Gastroesophageal sphincter (tissue), 3 donors: ENCODE results near the gene C17orf114.

Source experiments
- CTCF ChIP-seq, 4 experiments: fragments of 200-600 bp in 2 of 4; fragments of 450-650 bp in 2 of 4; sonication (generic) in 1 of 4; IDR thresholded peaks; one replicate each; pipeline ENCODE4 v1.5.1; 2017 to 2019; ENCODE audit warnings: antibody characterized with exemption in 4 of 4, mild to moderate bottlenecking in 2 of 4, moderate library complexity in 2 of 4
- POLR2A ChIP-seq, 2 donors: fragments of 450-650 bp; IDR thresholded peaks; one replicate each; pipeline ENCODE4 v1.6.1; 2017; ENCODE audit warnings: antibody characterized with exemption in 2 of 2, mild to moderate bottlenecking in 2 of 2, moderate library complexity in 1 of 2

GRCh38 chr17:4753392-4753791, 48.7 kb downstream of the C17orf114 start:
- TF ChIP-seq CTCF (IDR thresholded peaks at IDR 0.05) (no peak), POLR2A (IDR thresholded peaks at IDR 0.05) (no peak)
